Ovary (tissue), 9 donors: ENCODE results near the gene RBMS1. TPM values are rescaled to one million over a fixed set of nuclear protein-coding genes. Genes with fewer than 3 reads are reported as not detected.

Experiments
- DNase-seq, 5 donors: peaks; one replicate each; pipeline ENCODE4 v3.0.0-alpha.2; 2019 to 2020
- H3K27ac ChIP-seq, 2 donors: fragments of 200-600 bp; one replicate each; pipeline versions ENCODE4 v1.5.1 to v1.8.0; 2019 to 2022
- H3K27me3 ChIP-seq: fragments of 200-600 bp; one replicate; pipeline ENCODE4 v1.8.0; 2022
- H3K36me3 ChIP-seq: fragments of 200-600 bp; sonication (generic); one replicate; pipeline ENCODE4 v1.5.1; 2019
- H3K4me1 ChIP-seq: one replicate; pipeline ENCODE4 v1.8.1; 2013; ENCODE audit warnings: mild to moderate bottlenecking, moderate library complexity; ENCODE audit not compliant: insufficient read depth
- H3K4me3 ChIP-seq: fragments of 200-600 bp; sonication (generic); one replicate; pipeline ENCODE4 v1.5.1; 2017
- H3K9me3 ChIP-seq, 2 donors: fragments of 200-600 bp in 1 of 2; sonication (generic) in 1 of 2; one replicate each; pipeline versions ENCODE4 v1.5.1 to v1.8.1; 2013 to 2019; ENCODE audit warnings: mild to moderate bottlenecking in 1 of 2, moderate library complexity in 1 of 2
- CTCF ChIP-seq, 3 donors: fragments of 450-650 bp in 2 of 3; fragments of 200-600 bp in 1 of 3; IDR thresholded peaks; one replicate each; pipeline versions ENCODE4 v1.5.1 to v1.8.0; 2016 to 2022; ENCODE audit warnings: antibody characterized with exemption in 3 of 3, mild to moderate bottlenecking in 1 of 3
- EP300 ChIP-seq: sonication (generic); formaldehyde crosslinking; IDR thresholded peaks from one replicate; pipeline ENCODE4 v1.6.1; 2017; ENCODE audit warnings: antibody characterized with exemption
- POLR2A ChIP-seq: fragments of 450-650 bp; IDR thresholded peaks from one replicate; pipeline ENCODE4 v1.6.1; 2017; ENCODE audit warnings: antibody characterized with exemption, mild to moderate bottlenecking, moderate library complexity
- WGBS, 3 donors: extraction: QIAGEN DNeasy Blood & Tissue Kit in 1 of 3; methylation state at CpG; one replicate each; pipeline versions ENCODE4 v1.1.5 to v1.1.7; 2013 to 2017; 5-methylcytosine and 5-hydroxymethylcytosine counted together
- intact Hi-C, 4 donors: fragments of 100-400 bp; cut with DNase I; formaldehyde crosslinking; loops; one replicate each; pipeline versions ENCODE4 v1.11.0 to v1.15.1; 2022 to 2023
- polyA plus RNA-seq, 2 donors: library from polyadenylated mRNA; stranded (reverse); fragments of 200-250 nt in 1 of 2; fragments of 350-450 nt in 1 of 2; fragmentation: Illumina TruSeq in 1 of 2; extraction: RNeasy Lipid Tissue Mini Kit (QIAGEN cat#74804) in 1 of 2; gene quantifications; one replicate each; pipeline ENCODE4 v1.2.3, GENCODE V29; 2013 to 2014
- total RNA-seq, 7 donors: library from RNA; depleted of rRNA in 2 of 7; stranded (reverse); fragments of >200 nt in 2 of 7; fragmentation: NEBNext Ultra II Directional in 3 of 7; extraction: Animal tissue kit (Norgen Biotek cat#: 25700) in 3 of 7; gene quantifications; one replicate each; pipeline versions ENCODE4 v1.1.0 to v1.2.4, GENCODE V29; 2016 to 2023
- donor health status: DM: no; HTN: no; CAD: no; lungs with moderate emphysema.
- donor health status: DM: no; HTN: no; CAD: no.
- donor health status: Bipolar disorder and iron deficiency.
- donor health status: DM: yes; HTN: yes; CAD: no.
- donor health status: DM: no; HTN: no; CAD: no.
- donor health status: DM: yes; HTN: yes; CAD: no.

Gene RBMS1
- total and polyA plus RNA-seq, 9 donors: 50.7 to 91.9 (median 73.8) TPM

GRCh38 chr2:160477032-160477431, 16.6 kb downstream of the RBMS1 start:
- peaks cover 7% of the 10 kb centered on the region for H3K4me1 ChIP-seq
- H3K9me3 ChIP-seq: no peaks in the 10 kb centered on the region
- intact Hi-C loops: no loop called here
- WGBS, 3 donors: 94 to 95% (median 94%) methylated on average over 7 of the region's 7 CpGs
- no peak overlapping the region for H3K27ac ChIP-seq
- no peak for DNase-seq
- no peak for TF ChIP-seq CTCF (IDR thresholded peaks at IDR 0.05)
- TF ChIP-seq POLR2A: no peak
- TF ChIP-seq EP300: no peak
- no peaks in the 10 kb centered on the region for H3K27me3 ChIP-seq
- no peaks in the 10 kb centered on the region for H3K36me3 ChIP-seq
- H3K4me3 ChIP-seq: no peak overlapping the region

- intact Hi-C loops: no loop called here
- Histone ChIP-seq H3K27ac (no peak overlapping the region), H3K4me1 (peaks cover 7% of the 10 kb centered on the region)
Observed at GRCh38 chr2:160474891-160475787, 18.5 kb downstream of the RBMS1 start.

GRCh38 chr2:160474319-160474645, 19.3 kb downstream of the RBMS1 start:
- no peaks in the 10 kb centered on the region for H3K27me3 ChIP-seq
- TF ChIP-seq EP300: no peak
- H3K27ac ChIP-seq: no peak overlapping the region
- no peak for DNase-seq
- H3K4me1 ChIP-seq: peaks cover 7% of the 10 kb centered on the region
- no peak overlapping the region for H3K4me3 ChIP-seq
- WGBS, 3 donors: 63 to 78% (median 72%) methylated on average over 6 of the region's 6 CpGs
- H3K9me3 ChIP-seq: no peaks in the 10 kb centered on the region
- intact Hi-C loops: no loop called here
- H3K36me3 ChIP-seq: no peaks in the 10 kb centered on the region

More at GRCh38 chr2:160474891-160475787, 18.5 kb downstream of the RBMS1 start:
- H3K36me3 ChIP-seq: no peaks in the 10 kb centered on the region
- H3K27me3 ChIP-seq: no peaks in the 10 kb centered on the region
- TF ChIP-seq POLR2A (no peak), EP300 (no peak), CTCF (IDR thresholded peaks at IDR 0.05) (no peak)
- no peak overlapping the region for H3K4me3 ChIP-seq
- no peaks in the 10 kb centered on the region for H3K9me3 ChIP-seq
- DNase-seq: no peak
- 73 to 87% (median 81%) methylated on average over 7 of the region's 7 CpGs for WGBS, 3 donors

- intact Hi-C loops: no loop called here
- Histone ChIP-seq H3K4me1 (peaks cover 6% of the 10 kb centered on the region), H3K27me3 (no peaks in the 10 kb centered on the region), H3K27ac (no peak overlapping the region), H3K4me3 (no peak overlapping the region), H3K36me3 (no peaks in the 10 kb centered on the region), H3K9me3 (no peaks in the 10 kb centered on the region)
- 11 to 27% (median 15%) methylated on average over 2 of the region's 2 CpGs for WGBS, 3 donors
- TF ChIP-seq CTCF (IDR thresholded peaks at IDR 0.05) (no peak), POLR2A (no peak), EP300 (no peak)
- DNase-seq: no peak
Observed at GRCh38 chr2:160473468-160474318, 19.9 kb downstream of the RBMS1 start.
